Measurements from ENCODE around the gene ADGRG3.

- no peak for TF ChIP-seq TAF1 (IDR thresholded peaks at IDR 0.05; ENCODE audit: borderline replicate concordance, low read depth, low read length)
- TF ChIP-seq IKZF1 (conservative IDR thresholded peaks at IDR 0.05): no peak
- TF ChIP-seq CTCF (IDR thresholded peaks at IDR 0.05 in 2 of 3, conservative IDR thresholded peaks at IDR 0.05 in 1 of 3; ENCODE audit: control insufficient read depth in 2 of 3, extremely low read depth in 1 of 3, insufficient read depth in 1 of 3, low read depth in 3 of 3, low read length in 3 of 3): no peak
- TF ChIP-seq POLR2A (IDR thresholded peaks at IDR 0.05; ENCODE audit: low read depth, low read length): no peak
- no peak for TF ChIP-seq CEBPB (IDR thresholded peaks at IDR 0.05; ENCODE audit: borderline replicate concordance in 1 of 2, low read depth in 2 of 2, low read length in 2 of 2)
- TF ChIP-seq RAD21 (IDR thresholded peaks at IDR 0.05; ENCODE audit: insufficient read depth, low read depth, low read length): no peak
- TF ChIP-seq POLR2AphosphoS5 (IDR thresholded peaks at IDR 0.05; ENCODE audit: low read length): no peak
- TF ChIP-seq USF2 (IDR thresholded peaks at IDR 0.05; ENCODE audit: borderline replicate concordance, low read depth, low read length): no peak
- no peak for TF ChIP-seq ELK1 (IDR thresholded peaks at IDR 0.05; ENCODE audit: low read depth, low read length)
- TF ChIP-seq CREM (IDR thresholded peaks at IDR 0.05; ENCODE audit: low read depth): no peak
- no peak for TF ChIP-seq EP300 (IDR thresholded peaks at IDR 0.05; ENCODE audit: borderline replicate concordance in 1 of 2, control insufficient read depth in 1 of 2, low read depth in 2 of 2, low read length in 2 of 2)
- TF ChIP-seq CREB1 (IDR thresholded peaks at IDR 0.05; ENCODE audit: low read depth): no peak
- no peak for TF ChIP-seq EZH2 (IDR thresholded peaks at IDR 0.05; ENCODE audit: borderline replicate concordance, control insufficient read depth, low read depth, low read length)
- TF ChIP-seq SUZ12 (IDR thresholded peaks at IDR 0.05; ENCODE audit: unreplicated experiment): no peak
Measured at GRCh38 chr16:57653936-57654335, 14.2 kb upstream of the ADGRG3 start.
